AG20443 (cell line): ENCODE data around the gene B4GALNT3.
A peak's percentile ranks its signal among the peaks of the same experiment; 100 is the strongest.

Experiments
- DNase-seq: peaks from one replicate; pipeline ENCODE4 v3.0.0; 2012; ENCODE audit warnings: low spot score, mixed read lengths

The B4GALNT3 gene

DNA sequence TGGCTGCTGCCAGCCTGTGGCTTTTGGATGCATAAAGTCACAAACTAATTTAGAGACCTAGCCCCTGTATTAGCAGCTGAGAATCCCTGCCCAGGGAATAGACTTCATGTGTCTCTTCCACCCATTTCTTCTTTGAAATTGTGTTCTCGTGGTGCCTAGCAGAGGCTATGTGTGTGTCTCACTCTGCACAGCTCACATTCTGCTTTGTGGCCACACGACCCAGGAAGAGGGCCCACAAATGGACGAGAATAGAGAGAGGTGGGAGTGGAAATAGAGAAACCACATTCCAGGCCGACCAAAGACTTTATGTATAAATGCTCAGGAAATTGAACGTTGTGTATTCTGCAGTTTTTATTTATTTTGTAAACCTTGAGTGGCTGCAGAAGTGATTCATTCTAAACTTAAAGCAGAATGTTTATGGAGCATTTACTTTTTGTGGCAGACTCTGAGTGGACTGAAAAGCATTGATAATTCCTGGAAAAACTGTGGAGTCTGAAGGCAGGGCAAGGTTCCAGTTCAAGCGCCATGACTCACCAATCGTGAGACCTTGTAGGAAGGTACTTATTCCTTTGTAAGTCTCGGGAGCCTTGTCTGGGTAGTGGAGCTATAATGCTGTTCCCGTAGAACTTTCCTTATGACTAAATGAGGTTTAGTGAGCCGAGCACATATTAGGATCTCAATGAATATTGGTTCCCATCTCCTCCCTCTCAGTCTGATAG lies 9.1 kb downstream of the B4GALNT3 start:
- no peak for DNase-seq

DNA sequence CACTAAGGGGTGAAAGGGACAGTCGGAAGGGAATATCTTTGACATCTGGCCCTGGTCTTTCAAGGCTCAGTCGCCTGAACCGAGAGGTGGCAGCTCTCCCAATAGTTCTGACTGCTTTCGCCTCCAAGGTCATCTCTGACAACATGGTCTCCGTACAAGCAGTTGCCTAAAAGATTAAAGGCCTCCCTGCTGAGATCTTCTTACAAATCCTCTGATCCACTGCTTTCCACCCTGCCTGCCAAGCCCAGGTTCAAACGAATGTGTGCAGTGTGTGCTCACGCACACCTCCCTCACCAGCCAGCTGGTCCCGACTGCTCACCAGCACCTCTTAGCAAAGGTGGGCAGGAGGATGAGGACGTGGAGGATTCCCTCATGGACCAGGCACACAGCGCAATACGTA lies 10.4 kb downstream of the B4GALNT3 start:
- no peak for DNase-seq

DNA sequence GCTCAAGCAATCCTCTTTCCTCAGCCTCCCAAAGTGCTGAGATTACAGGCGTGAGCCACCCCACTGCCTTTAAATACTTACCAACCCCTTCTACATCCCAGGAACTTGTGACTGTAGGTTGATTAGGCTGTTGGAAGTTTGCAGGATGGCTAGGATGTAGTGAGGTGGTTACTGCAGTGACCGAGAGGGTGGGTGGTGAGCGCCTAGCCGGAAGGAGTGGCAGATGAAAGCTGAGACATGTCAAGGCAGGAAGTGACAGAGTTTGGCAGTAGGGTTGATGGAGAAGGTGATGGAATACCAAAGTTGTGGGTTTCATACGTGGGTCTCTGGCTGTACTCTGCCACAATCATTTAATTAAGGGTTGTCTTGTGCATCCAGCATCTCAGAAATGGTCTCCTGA lies 13.5 kb downstream of the B4GALNT3 start:
- no peak for DNase-seq

DNA sequence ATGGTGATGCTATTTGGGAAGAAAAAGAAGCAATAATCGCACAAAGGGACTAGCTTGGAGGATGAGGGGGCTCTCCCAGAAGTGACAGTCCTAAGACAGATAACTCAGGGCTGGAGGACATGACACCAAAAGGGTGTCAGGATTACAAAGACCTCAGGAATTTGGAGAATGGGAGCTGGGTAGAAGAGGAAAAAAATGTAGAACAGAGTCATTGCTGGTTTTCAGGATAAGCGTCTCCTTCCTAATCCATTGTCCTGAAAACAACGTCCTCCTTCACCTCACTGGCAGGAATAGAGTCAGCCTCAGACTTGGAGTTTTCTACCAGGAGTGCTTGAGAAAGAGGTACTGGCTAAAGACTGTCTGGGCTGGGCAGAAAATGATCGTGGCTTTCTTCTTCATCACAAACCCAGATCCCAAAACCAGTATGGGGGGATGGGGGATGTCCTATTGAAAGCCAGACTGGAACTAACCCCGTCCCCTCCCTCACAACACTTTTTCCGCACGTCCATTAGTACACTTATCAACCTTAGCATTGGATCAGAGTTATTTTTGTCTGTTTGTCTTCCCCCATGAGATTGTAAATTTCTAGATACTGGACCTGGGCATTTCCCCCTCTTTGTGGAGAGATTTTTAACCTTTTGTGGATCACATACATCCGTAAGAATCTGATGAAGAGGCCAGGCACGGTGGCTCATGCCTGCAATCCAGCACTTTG lies 14.3 kb downstream of the B4GALNT3 start:
- DNase-seq = peak; percentile 60

DNA sequence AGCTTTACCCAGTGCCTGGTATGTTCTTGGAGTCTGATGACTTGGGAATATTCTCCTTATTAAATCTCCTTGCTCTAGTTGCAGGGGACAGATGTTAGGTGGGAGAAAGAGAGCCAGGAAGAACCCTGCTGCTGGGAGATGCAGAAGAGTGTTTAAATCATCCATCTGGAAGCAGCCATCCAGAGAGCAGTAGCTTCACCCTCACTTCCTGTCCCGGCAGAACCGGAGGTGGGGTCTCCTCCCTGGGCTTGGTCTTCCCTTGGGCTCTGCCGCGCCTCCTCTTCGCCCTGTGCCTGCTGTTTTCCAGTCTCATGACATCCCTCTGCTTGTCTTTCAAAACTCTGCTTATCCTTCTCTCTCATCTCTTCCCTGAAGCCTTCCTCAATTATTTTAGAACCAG lies 15.5 kb downstream of the B4GALNT3 start:
- no peak for DNase-seq

DNA sequence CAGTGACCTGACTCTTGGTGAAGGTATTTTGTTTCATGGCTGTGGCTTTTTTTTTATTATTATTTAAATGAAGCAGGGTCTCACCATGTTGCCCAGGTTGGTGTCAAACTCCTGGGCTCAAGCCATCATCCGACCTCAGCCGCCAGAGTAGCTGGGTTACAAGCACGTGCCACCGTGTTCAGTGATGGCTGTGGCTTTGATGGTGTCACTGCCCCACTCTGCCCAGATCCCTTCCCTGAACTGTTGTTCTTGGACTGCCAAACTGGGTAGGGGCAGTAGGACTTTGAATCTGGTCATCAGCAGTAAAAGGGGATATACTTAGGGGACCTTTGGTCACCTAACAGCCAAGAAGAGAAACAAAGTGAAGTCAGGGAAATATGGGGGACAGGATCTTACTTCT lies 19.4 kb downstream of the B4GALNT3 start:
- DNase-seq = no peak

DNA sequence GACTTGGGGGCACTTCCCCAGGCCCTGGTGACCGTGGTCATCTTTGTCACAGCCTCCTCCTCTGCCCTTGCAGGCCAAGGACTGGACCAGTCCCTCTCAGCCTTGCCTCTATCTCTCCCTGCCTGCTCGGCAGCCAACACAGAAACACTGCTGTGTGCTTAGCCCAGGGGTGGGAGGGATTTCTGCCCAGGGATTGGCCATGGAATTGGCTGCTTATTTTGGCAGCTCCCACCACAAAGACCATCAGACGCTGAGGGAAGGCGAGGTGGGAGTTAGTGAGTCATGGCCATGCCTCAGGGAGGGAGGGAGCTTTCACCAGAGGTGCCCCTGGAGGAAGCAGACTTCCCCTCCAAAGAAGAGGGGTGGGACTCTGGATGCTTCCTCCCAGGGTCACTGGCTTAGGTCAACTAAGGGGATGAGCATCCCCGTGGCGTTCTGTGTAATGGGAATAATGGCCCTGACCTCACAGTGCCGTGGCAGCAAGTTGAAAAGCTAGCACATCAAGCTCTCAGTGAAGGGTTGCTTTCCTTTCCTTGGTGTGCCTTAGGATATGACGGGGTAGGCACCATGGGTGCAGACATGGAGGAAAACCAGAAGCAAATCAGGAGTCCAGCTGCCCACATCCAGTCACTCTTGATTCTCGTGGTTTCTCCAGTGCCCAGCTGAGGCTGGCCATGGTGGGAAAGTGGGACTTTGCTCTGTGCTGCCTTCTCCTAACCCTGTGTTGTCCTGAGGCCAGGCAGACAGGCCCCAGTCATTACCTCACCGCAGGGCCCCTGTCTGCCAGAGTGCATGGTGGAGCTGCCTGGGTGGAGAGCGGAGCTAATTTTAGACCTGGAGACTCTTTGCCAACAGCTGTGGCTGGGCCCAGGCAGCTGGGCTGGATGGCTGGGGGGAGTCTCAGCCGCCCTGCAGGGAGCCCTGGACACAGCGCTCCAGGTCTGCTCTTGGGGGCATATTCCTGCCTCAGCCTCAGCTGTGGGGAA lies 21.4 kb downstream of the B4GALNT3 start:
- DNase-seq = peak; percentile 89

DNA sequence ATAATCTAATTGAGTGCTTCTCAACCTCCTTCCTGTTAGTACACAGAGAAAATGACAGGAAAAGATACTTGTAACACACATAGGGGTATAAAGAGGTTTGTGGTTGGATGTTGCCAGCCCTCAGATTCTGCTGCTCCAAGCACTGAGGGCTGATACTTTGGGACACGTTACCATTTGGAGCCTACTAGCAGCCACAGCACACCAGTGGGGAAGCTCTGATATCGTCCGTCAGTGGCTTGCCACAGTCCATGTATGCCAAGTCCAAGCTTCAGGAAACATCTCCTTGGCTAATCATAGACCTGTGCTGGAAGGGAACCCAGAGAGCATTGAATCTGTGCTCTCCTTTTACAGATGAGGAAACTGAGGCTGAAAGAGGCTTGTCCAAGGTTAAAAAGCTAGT lies 22.3 kb downstream of the B4GALNT3 start:
- DNase-seq = no peak

DNA sequence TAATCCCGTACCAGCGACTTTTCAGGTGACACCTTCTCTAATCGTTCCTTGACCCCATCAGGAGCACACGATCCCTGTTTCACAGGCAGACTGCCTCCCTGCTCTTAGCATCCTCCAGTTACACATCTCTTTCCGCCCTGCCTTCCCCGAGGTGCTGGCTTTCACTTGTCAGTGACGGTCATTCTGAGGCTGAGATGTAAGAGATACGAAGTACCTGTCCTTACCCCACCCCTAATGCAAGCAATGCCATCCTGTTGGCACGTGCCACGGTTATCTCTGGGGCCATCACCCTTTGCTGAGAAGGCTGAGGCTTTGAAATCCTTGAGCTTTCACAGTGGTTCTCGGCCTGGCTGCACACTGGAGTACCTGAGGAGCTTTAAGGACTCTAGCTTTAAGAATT lies 24.4 kb downstream of the B4GALNT3 start:
- no peak for DNase-seq

DNA sequence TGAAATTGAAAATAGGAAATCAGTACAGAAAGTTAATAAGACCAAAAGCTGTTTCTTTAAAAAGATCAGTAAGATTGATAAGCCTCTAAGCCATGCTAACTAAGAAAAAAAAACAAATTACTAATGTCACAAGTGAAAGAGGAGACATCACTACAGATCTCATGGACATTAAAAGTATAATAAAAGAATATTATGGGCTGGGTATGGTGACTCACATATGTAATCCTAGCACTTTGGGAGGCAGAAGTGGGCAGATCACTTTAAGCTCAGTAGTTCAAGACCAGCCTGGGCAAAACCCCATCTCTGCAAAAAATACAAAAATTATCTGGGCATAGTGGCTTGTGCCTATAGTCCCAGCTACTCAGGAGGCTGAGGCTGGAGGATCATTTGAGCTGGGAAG lies 30.5 kb downstream of the B4GALNT3 start:
- DNase-seq = no peak

DNA sequence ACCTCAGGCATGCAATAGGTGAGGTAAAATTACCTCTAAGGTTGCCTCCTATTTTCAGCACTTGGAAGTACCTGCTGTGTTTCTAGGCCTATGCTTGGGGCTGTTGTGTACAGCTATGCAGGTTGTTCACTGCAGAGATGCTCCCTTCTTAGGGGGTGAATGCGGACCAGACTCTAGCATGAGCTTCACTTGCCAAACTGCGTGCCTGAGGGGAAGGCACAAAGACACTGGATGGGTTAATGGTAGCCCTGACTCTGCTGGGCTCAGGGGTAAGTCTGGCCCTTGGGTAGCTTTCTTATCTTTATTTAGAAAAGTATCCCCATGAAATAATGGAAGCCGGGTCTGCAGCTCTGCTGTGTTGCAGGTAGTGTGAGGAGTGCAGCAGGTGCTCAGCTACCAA lies 35.7 kb downstream of the B4GALNT3 start:
- no peak for DNase-seq

DNA sequence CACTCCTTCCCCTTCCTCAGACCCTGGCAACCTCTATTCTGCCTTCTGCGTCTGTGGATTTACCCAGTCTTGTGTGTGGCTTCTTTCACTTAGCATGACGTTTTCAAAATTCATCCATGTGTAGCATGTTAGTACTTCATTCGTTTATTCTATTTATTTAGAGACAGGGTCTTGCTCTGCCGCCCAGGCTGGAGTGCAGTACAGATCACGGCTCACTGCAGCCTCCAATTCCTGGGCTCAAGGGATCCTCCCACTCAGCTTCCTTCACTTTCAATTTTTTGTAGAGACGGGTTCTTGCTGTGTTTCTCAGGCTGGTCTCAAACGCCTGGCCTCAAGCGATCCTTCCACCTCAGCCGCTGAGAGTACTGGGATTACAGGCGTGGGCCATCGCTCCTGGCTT lies 37.0 kb downstream of the B4GALNT3 start:
- DNase-seq = no peak

DNA sequence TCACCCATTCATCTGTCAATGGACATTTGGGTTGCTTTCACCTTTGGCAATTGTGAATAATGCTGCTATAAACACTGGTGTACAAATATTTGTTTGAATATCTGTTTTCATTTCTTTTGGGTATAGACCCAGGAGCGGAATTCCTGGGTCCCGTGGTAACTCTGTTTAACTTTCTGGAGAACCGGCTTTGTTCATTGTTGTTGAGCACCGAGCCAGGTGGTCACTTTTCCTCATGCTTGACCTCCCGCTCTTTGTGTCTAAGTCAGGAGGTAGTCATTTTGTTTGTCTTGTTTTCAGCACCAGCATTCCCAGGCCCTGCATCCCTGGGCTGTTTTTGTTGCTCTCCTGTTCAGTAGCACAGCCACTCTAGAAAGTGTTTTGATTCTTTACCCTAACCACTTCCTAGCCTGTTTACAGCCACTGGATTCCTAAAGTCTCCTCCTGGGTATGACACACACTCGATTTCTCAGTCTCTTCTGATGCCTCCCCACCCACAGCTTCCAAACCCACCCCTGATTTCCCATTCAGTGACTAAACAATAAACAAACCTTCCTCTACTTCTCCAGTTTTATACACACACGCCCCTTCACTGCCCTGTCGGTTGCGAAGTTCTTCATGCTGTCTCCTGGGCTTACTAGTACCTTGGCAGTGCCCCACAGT lies 37.9 kb downstream of the B4GALNT3 start:
- no peak for DNase-seq

DNA sequence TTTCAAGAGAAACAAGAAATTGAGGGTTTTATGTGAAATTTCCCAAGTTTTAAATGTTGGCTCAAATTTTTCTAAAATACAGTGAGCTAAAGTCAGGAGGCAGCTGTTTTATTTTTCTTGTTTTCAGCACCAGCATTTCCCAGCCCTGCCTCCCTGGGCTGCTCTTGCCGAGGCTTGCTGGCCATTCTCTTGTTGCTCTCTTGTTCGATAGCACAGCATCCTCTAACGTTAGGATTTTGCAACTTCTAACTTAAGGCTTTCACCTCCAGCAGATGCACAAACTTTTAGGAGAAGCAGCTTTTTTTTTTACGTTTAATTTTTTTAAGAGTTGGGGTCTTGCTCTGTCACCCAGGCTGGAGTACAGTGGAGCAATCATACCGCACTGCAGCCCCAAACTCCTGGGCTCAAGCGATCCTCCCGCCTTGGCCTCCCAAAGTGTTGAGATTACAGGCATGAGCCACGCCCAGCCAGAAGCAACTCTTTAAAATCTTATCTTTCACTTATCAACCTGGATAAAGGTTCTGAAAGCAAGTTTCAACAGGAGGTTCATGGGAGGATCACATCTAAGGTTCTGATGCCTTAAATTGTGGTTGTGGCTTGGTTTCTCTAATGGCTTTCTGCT lies 40.2 kb downstream of the B4GALNT3 start:
- no peak for DNase-seq

DNA sequence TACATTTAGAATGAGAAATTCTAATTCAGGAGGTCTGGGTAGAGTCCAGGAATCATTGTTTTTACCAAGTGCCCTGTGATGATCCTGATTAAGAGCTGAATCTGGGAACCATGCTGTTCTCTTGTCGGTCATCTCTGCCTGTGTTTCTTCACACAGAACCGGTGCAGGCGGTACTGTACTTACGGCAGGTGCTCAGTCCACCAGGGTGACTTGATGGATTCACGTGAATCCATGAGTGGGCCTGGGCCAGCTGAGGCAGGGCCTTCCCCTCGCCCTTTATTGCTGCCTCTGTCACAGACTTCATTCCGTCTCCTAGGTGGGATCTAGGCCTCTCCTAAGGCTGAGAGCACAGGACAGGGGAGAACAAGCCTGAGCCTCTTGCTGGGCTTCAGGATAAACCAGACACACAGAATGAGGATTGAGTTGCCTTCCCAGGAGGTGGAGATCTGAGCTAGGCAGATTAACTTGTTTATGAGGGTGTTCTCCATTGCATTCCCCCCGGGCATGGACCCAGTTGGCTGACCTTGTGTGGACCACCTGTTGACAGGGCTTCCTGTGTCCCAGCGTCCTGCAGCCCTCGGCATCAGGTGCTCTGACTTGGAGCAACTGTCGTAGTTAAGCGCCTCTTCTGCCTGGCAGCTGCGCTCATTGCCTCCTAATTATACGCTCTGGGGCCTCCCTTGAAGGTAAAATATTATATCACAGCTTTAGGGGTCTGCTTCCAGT lies 42.1 kb downstream of the B4GALNT3 start:
- no peak for DNase-seq

DNA sequence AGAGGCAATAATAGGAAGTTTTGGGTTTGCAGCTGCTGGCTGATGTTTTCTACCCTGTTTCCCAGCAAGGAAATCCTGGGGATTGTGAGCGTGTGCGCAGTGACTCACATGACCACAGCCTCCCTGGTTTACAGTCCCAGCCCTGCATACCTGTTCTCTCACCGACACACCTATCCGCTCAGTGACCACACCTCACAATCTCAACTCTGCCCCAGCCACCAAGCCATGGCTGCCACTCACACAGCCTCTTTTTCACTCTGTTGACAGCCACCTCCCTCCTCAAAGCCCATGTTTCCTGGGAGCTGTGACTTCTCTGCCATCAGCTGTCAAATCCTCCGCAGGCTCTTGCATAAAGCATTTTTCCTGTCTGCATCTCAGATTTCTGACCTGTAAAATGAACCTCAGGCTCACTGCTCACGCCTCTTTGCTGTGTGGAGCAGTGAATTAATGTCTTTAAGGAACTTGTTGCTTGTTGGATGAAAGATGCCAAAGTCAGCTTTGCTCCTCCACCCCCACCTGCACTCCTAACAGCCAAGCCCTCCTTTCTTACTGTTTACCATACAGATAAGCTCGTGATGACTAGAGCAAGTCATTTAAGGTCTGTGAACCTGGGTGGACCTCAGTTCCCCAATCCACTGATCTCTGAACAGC lies 43.5 kb downstream of the B4GALNT3 start:
- DNase-seq = no peak

DNA sequence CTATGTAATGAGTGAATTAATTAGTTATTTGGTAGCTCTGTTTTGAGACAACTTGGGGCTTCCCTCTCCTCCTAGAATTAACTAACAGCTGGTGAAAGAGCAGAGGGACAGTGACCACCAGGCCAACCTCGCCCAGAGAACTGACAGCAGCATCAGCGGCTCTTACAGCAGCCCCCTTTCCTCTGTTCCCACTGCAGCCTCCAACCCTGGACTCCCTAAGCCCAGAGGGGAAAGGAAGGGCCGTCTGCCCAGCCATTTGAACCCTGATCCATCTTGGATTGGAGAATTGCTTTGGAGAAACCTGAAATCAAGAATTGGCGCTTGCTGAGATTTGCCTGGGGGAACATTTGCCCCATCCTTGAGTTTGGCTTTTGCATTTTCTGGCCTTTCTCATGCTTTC lies 45.5 kb downstream of the B4GALNT3 start:
- no peak for DNase-seq

DNA sequence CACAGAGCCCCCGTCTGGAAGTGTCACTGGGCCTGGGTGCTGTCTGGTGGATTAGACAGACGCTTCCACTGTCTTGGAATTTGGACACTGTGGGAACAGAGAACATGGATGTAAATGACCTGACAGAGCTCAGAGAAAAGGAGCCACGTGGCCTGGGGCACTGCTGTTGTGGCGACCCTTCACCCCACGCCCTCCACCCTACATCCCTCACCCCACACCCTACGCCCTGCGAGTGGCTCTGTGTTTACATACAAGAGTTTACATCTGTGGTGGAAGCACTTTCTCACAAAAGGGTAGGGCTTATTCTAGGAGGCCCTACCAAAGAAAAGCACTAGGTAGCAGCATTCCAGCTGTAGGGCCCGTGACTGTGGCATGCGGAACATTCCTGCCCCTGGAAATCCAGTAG lies 47.7 kb downstream of the B4GALNT3 start:
- DNase-seq = no peak

DNA sequence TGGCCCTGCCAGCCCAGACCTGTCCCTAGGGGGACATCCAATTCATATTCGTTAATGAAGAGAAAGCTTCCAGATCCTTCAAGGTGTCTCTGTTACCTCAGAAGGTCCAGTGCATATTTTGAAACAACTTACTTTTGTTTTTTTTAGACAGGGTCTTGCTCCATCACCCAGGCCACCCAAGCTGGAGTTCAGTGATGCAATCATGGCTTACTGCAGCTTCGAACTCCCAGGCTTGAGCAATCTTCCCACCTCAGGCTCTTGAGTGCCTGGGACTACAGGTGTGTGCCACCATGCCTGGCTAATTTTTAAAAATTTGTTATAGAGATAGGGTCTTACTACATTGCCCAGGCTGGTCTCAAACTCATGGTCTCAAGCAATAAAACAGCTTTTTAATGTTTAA lies 48.4 kb downstream of the B4GALNT3 start:
- DNase-seq = no peak

DNA sequence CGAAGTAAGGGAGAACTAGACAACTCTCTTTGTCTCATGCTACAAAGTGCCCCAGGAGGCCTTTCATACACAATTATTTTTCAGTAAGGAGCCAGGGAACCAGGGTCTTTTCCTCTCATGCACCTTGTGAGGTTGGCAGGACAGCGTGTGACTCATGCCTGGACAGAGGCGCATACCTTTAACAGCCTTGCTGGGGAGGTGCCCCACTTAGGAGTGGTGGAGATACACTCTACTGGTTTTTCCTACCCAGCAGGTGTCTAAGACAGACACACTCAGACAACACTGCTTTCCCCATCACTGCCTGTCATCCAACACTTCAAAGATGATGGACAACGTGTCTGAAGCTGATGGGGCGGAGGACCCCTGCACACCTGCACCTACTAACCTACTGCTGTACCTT lies 49.1 kb downstream of the B4GALNT3 start:
- no peak for DNase-seq
